HG03025 (cell line): Measurements from ENCODE around the gene NOS1.

Source experiments
- ATAC-seq: cut with Tn5 transposase; IDR thresholded peaks from one replicate; pipeline ENCODE4 v1.9.1; 2021; ENCODE audit warnings: mild to moderate bottlenecking, moderate library complexity; ENCODE audit not compliant: unreplicated experiment, low FRiP score

The NOS1 gene

GRCh38 chr12:117365049-117365616, 3.7 kb upstream of the NOS1 start:
- no peak for ATAC-seq

GRCh38 chr12:117363953-117364486, 2.6 kb upstream of the NOS1 start:
- ATAC-seq = no peak

GRCh38 chr12:117363056-117363662, 1.7 kb upstream of the NOS1 start:
- no peak for ATAC-seq

GRCh38 chr12:117362391-117362790, 965 bp upstream of the NOS1 start:
- no peak for ATAC-seq

GRCh38 chr12:117361905-117362304, 479 bp upstream of the NOS1 start:
- no peak for ATAC-seq

- ATAC-seq = no peak
Measured at GRCh38 chr12:117360551-117361346, 677 bp downstream of the NOS1 start.

GRCh38 chr12:117360222-117360550, 1.2 kb downstream of the NOS1 start:
- ATAC-seq = no peak

- no peak for ATAC-seq
Measured at GRCh38 chr12:117359029-117359845, 2.2 kb downstream of the NOS1 start.

- no peak for ATAC-seq
Measured at GRCh38 chr12:117356048-117356447, 5.4 kb downstream of the NOS1 start.

- no peak for ATAC-seq
Measured at GRCh38 chr12:117352883-117353282, 8.5 kb downstream of the NOS1 start.

- no peak for ATAC-seq
Measured at GRCh38 chr12:117352206-117352605, 9.2 kb downstream of the NOS1 start.

- no peak for ATAC-seq
Measured at GRCh38 chr12:117350140-117350539, 11.3 kb downstream of the NOS1 start.

GRCh38 chr12:117347588-117347987, 13.8 kb downstream of the NOS1 start:
- no peak for ATAC-seq

GRCh38 chr12:117344716-117345115, 16.7 kb downstream of the NOS1 start:
- no peak for ATAC-seq

GRCh38 chr12:117343849-117344248, 17.6 kb downstream of the NOS1 start:
- ATAC-seq = no peak

GRCh38 chr12:117343296-117343695, 18.1 kb downstream of the NOS1 start:
- ATAC-seq = no peak

- ATAC-seq = no peak
Measured at GRCh38 chr12:117342682-117343081, 18.7 kb downstream of the NOS1 start.

GRCh38 chr12:117342247-117342646, 19.2 kb downstream of the NOS1 start:
- no peak for ATAC-seq

GRCh38 chr12:117339104-117339503, 22.3 kb downstream of the NOS1 start:
- ATAC-seq = no peak

- no peak for ATAC-seq
Measured at GRCh38 chr12:117334855-117335587, 26.4 kb downstream of the NOS1 start.
